Activated CD8-positive, alpha-beta memory T cell treated with anti-CD3 and anti-CD28 coated beads, Interleukin-2, amount 50 U/mL, for 24 hours (primary cell): ENCODE data around the gene SLC25A25.

Experiments
- DNase-seq: peaks from one replicate; pipeline ENCODE4 v3.0.0-alpha.2; 2020; ENCODE audit errors: extremely low read depth

The SLC25A25 gene

DNA sequence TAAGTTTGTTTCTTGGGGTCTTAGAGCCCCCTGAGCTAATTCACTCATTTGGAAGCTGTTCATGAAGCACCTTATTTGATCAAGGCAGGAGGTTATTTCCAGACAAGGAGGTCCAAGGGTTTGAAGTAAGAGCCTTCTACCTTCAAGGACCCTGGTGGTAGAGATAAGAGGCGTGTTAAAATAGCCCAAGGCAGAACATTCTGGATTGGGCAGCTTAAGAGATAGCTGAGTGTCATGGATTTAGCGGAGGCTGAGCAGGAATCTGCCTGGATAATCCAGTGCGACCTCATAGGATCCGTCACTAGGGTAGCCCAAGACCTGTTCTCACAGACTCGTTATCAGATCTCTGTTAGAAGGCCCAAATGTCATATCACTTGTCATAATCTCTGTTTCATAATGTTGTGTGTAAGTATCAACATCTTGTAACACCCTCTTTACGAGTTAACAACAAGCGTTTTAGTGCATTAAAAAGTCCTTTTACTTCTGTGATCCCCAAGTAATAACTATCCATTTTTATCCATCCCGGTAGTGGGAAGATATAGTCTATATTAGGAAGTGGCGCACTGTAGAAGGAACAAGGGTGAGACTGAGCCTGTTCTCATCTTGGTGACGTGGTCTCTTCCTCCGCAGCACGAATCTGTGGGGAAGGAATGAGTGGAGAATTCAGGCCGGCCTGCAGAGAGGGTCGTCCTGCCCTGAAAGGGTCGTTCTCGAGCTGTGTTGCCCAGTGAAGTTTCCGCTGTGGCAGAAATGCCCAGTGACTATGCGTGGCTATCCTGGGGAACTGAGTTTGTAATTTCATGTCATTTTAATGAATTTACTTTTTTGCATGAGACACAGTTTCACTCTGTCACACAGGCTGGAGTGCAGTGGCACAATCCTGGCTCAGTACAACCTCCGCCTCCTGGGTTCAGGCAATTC lies 28.8 kb downstream of the SLC25A25 start:
- no peak for DNase-seq

DNA sequence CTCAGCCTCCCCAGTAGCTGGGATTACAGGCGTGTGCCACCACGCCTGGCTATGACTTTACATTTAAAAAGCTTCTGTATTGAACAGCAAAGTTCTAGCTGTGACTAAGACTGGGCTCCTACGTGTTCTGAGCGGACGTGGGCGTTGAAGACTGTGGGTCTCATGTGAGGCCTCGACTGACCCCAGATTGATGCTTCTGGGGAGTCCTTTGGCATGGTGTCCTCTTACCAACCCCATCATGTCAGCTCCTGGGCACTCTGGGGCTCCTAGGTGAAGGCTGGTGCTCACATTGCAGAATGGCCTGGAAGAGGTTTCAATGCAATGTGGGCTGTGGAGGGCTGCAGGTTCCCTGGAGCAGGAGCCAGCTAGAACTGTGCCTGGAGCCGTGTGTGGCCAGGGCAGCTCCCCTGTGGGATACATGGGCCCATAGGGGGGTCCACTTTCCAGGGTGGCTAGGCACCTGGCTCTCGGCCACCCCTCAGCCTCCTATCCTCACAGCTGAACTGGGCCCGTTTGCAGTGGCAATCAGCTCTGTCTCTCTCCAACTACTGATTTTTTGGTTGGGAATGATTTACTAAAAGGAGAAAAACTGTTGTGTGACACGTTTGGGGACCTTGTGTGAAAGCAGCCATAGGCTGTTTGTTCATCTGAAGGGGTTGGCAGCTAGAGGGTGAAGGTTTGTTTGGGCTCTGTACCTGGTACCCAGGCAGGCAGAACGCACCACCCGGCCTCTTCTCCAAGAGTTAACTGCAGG lies 29.7 kb downstream of the SLC25A25 start:
- DNase-seq = no peak

GRCh38 chr9:128098297-128099230 lies 30.5 kb downstream of the SLC25A25 start:
- DNase-seq = no peak

GRCh38 chr9:128099231-128099931 lies 31.3 kb downstream of the SLC25A25 start:
- no peak for DNase-seq

- DNase-seq = no peak
Measured at GRCh38 chr9:128099932-128100491, 32.0 kb downstream of the SLC25A25 start.

GRCh38 chr9:128100581-128100980 lies 32.5 kb downstream of the SLC25A25 start:
- no peak for DNase-seq

- no peak for DNase-seq
Measured at GRCh38 chr9:128101231-128101661, 33.2 kb downstream of the SLC25A25 start.

DNA sequence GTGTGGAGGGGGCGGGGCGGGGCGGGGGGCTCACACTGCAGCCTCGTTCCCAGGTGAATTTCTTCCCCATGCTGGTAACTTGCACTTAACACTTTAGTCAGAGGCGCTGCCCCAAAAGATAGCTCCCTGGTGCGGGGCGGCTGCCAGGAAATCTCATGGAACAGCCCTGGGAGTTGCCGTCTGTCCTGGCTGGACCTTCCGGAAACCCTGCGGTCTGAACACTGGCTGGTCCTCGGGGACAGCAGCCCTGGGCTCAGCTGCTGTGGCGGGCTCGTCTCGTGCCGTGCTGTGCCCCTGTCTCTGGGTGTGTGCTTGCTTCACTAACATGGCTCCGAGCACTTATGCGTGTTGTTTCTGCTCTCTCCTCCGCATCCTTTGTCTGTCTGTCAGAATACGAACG lies 33.7 kb downstream of the SLC25A25 start:
- DNase-seq = no peak

GRCh38 chr9:128102196-128102595 lies 34.2 kb downstream of the SLC25A25 start:
- no peak for DNase-seq

GRCh38 chr9:128102861-128103588 lies 35.0 kb downstream of the SLC25A25 start:
- no peak for DNase-seq

GRCh38 chr9:128103589-128103962 lies 35.5 kb downstream of the SLC25A25 start:
- DNase-seq = no peak

- DNase-seq = no peak
Measured at GRCh38 chr9:128104171-128104618, 36.2 kb downstream of the SLC25A25 start.

DNA sequence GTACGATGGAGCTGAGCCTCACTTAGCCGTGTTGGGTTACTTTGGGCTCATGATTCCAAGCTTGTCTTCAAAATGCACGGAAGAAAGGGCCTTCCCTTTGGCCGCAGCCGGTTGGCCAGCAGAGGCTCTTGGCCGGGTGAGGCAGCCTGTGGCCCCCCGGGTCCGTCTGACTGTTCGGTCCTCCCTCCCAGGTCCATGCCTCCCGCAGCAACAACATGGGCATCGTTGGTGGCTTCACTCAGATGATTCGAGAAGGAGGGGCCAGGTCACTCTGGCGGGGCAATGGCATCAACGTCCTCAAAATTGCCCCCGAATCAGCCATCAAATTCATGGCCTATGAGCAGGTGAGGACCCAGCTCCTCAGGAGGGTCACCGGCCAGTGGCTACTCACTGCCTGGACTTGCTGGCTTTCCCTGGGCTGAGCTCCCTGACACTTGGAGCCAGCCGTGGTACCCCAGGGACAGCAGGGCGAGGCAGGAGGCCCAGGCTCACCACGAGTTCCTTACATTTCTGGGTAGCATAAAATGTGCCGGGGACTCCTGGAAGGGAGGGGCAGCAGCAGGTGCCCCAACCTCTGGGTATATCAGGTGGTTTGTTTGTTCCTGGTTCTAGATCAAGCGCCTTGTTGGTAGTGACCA lies 37.6 kb downstream of the SLC25A25 start:
- DNase-seq = no peak

DNA sequence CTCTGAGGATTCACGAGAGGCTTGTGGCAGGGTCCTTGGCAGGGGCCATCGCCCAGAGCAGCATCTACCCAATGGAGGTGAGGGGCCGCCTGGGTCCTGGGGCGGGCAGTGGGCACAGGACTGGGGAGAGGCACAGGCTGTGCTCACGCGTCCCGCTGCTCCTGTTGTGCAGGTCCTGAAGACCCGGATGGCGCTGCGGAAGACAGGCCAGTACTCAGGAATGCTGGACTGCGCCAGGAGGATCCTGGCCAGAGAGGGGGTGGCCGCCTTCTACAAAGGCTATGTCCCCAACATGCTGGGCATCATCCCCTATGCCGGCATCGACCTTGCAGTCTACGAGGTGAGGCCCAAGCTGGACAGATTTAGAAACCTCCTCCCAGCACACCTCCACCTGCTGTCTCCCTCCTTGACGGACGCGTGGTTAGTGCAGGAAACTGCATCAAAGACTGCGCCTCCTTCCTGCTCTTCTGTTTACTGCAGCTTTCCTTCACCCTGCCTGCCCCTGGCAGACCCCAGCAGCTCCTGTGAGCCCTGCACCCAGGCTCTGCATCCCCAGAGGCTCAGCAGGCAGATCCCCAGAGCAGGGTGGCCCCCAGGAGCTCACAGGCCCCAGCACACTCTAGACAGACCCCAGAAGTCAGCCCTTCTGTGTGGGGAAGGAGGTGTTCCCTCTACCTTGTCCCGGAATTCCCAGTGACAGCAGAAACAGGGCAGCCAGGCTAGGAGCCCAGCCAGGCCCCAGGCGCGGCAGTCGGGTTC lies 38.3 kb downstream of the SLC25A25 start:
- DNase-seq = no peak

- DNase-seq = no peak
Measured at GRCh38 chr9:128106940-128107467, 39.0 kb downstream of the SLC25A25 start.

GRCh38 chr9:128107468-128108268 lies 39.6 kb downstream of the SLC25A25 start:
- DNase-seq = no peak

DNA sequence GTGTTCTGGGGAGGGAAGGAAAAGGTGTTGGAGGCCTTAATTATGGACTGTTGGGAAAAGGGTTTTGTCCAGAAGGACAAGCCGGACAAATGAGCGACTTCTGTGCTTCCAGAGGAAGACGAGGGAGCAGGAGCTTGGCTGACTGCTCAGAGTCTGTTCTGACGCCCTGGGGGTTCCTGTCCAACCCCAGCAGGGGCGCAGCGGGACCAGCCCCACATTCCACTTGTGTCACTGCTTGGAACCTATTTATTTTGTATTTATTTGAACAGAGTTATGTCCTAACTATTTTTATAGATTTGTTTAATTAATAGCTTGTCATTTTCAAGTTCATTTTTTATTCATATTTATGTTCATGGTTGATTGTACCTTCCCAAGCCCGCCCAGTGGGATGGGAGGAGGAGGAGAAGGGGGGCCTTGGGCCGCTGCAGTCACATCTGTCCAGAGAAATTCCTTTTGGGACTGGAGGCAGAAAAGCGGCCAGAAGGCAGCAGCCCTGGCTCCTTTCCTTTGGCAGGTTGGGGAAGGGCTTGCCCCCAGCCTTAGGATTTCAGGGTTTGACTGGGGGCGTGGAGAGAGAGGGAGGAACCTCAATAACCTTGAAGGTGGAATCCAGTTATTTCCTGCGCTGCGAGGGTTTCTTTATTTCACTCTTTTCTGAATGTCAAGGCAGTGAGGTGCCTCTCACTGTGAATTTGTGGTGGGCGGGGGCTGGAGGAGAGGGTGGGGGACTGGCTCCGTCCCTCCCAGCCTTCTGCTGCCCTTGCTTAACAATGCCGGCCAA lies 40.4 kb downstream of the SLC25A25 start:
- DNase-seq = no peak
